ENCODE results near the gene MEGF8.

DNA sequence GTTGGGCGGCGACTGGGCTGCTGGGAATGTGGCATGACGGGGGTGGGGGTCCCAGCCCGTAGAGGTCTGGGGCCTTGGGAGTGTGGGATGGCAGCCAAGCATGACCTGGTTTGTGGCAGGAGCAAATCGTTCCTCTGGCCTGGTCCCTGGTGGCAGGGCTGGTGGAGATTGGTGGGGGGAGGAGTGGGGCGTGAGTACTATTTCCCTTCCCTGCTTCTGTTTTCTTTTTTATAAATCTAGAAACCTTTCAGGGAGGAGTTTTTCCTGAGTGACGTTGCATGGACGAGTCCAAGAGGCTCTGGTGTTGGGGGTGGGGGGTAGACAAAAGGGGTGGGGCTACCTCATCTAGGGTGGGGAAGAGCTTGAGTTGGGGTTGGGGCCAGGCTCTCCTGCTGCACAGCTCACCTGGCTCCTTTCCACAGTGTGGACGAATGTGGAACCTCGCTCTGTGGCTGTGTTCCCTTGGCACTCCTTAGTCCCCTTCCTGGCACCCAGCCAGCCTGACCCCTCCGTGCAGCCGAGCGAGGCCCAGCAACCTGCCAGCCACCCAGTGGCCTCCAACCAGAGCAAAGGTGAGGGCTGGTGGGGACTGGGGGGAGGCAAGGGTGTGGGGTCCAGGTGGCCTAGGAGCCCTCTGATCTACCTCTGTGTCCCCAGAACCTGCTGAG is 39.0 kb upstream of the MEGF8 start:
- TF ChIP-seq, protein P1, sequence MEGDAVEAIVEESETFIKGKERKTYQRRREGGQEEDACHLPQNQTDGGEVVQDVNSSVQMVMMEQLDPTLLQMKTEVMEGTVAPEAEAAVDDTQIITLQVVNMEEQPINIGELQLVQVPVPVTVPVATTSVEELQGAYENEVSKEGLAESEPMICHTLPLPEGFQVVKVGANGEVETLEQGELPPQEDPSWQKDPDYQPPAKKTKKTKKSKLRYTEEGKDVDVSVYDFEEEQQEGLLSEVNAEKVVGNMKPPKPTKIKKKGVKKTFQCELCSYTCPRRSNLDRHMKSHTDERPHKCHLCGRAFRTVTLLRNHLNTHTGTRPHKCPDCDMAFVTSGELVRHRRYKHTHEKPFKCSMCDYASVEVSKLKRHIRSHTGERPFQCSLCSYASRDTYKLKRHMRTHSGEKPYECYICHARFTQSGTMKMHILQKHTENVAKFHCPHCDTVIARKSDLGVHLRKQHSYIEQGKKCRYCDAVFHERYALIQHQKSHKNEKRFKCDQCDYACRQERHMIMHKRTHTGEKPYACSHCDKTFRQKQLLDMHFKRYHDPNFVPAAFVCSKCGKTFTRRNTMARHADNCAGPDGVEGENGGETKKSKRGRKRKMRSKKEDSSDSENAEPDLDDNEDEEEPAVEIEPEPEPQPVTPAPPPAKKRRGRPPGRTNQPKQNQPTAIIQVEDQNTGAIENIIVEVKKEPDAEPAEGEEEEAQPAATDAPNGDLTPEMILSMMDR (IDR thresholded peaks at IDR 0.05) = no peak
- TF ChIP-seq POLR2A (IDR thresholded peaks at IDR 0.05) = no peak

Data from breast epithelium (tissue), 3 donors.